Measurements from ENCODE around the gene WDR83.
"Not testable (repeated sequence)": the region's sequence is repeated elsewhere in the genome, so short reads cannot be mapped to it uniquely, and the experiment has no call there.

The WDR83 gene

GRCh38 chr19:12655546-12655945 is 11.1 kb upstream of the WDR83 start:
- DNase-seq (ENCODE audit: low read depth in 2 of 2), result no peak

- DNase-seq (ENCODE audit: low read depth in 2 of 2), result no peak
Measured at GRCh38 chr19:12656899-12657571, 9.6 kb upstream of the WDR83 start.

- DNase-seq (ENCODE audit: low read depth in 2 of 2), result no peak
Measured at GRCh38 chr19:12657966-12658365, 8.6 kb upstream of the WDR83 start.

- no peak for DNase-seq (ENCODE audit: low read depth in 2 of 2)
Measured at GRCh38 chr19:12660980-12661379, 5.6 kb upstream of the WDR83 start.

GRCh38 chr19:12664406-12665280 is 2.0 kb upstream of the WDR83 start:
- DNase-seq (ENCODE audit: low read depth in 2 of 2), result no peak

- no peak for DNase-seq (ENCODE audit: low read depth in 2 of 2)
Measured at GRCh38 chr19:12665281-12665573, 1.4 kb upstream of the WDR83 start.

GRCh38 chr19:12665671-12666264 is 839 bp upstream of the WDR83 start:
- no peak for DNase-seq (ENCODE audit: low read depth in 2 of 2)

GRCh38 chr19:12667731-12668302 is 1.2 kb downstream of the WDR83 start:
- DNase-seq (ENCODE audit: low read depth in 2 of 2), result no peak

- DNase-seq (ENCODE audit: low read depth in 2 of 2), result no peak
Measured at GRCh38 chr19:12668346-12668745, 1.7 kb downstream of the WDR83 start.

- peak; percentile 44 to 49 for DNase-seq (ENCODE audit: low read depth in 2 of 2)
Measured at GRCh38 chr19:12668932-12669269, 2.3 kb downstream of the WDR83 start.

- DNase-seq (ENCODE audit: low read depth in 2 of 2), result peak; percentile 50 to 51
Measured at GRCh38 chr19:12669270-12670158, 2.9 kb downstream of the WDR83 start.

GRCh38 chr19:12670159-12670928 is 3.7 kb downstream of the WDR83 start:
- no peak for DNase-seq (ENCODE audit: low read depth in 2 of 2)

GRCh38 chr19:12672744-12673143 is 6.1 kb downstream of the WDR83 start:
- no peak for DNase-seq (ENCODE audit: low read depth in 2 of 2)

- DNase-seq (ENCODE audit: low read depth in 2 of 2), result no peak
Measured at GRCh38 chr19:12675399-12675798, 8.8 kb downstream of the WDR83 start.

- no peak for DNase-seq (ENCODE audit: low read depth in 2 of 2)
Measured at GRCh38 chr19:12675940-12676339, 9.3 kb downstream of the WDR83 start.

GRCh38 chr19:12676384-12676792 is 9.8 kb downstream of the WDR83 start:
- peak; percentile 57 to 76 for DNase-seq (ENCODE audit: low read depth in 2 of 2)

GRCh38 chr19:12676928-12677327 is 10.3 kb downstream of the WDR83 start:
- DNase-seq (ENCODE audit: low read depth in 2 of 2), result no peak

- not testable (repeated sequence) for DNase-seq (ENCODE audit: low read depth in 2 of 2)
Measured at GRCh38 chr19:12678039-12678438, 11.4 kb downstream of the WDR83 start.

GRCh38 chr19:12680034-12680433 is 13.4 kb downstream of the WDR83 start:
- no peak for DNase-seq (ENCODE audit: low read depth in 2 of 2)

- DNase-seq (ENCODE audit: low read depth in 2 of 2), result peak; percentile 72 to 85
Measured at GRCh38 chr19:12681074-12681987, 14.7 kb downstream of the WDR83 start, which contains the start of gene DHPS. DHPS (minus strand) TSS chr19:12681880; CDS start chr19:12681766, 114 bp downstream.
